HepG2 (cell line): ENCODE results near the gene PPP2R2B. TPM values are rescaled to one million over a fixed set of nuclear protein-coding genes. Genes with fewer than 3 reads are reported as not detected.

Experiments used
- PATZ1 ChIP-seq: sonication (generic); formaldehyde crosslinking; IDR thresholded peaks from 2 replicates; pipeline ENCODE4 v1.4.0; 2020; ENCODE audit warnings: missing genetic modification reagents
- SMARCE1 ChIP-seq: fragments of 450-650 bp; IDR thresholded peaks from 2 replicates; pipeline ENCODE4 v1.6.1; 2017; ENCODE audit warnings: borderline replicate concordance
- polyA plus RNA-seq, 8 experiments: library from polyadenylated mRNA; depleted of rRNA in 3 of 8; stranded (reverse) in 7 of 8; unstranded in 1 of 8; fragments of >200 nt; fragmentation: Illumina TruSeq in 4 of 8; extraction: Trizol in 4 of 8; gene quantifications; 2 replicates each; pipeline versions ENCODE4 v1.2.1 to v1.2.3, GENCODE V29; 2011 to 2016; ENCODE audit warnings: low read depth in 4 of 8, missing spikeins in 1 of 8, mixed read lengths in 1 of 8; ENCODE audit not compliant: insufficient read depth in 1 of 8
- total RNA-seq, 5 experiments: library from RNA; depleted of rRNA; stranded (reverse); fragments of >200 nt; fragmentation: Illumina TruSeq; extraction: Trizol; gene quantifications; 2 replicates each; pipeline ENCODE4 v1.2.3, GENCODE V29; 2016; ENCODE audit warnings: low read depth in 1 of 5
- TF ChIP-seq, protein P1 (sequence below): sonication (generic); formaldehyde crosslinking; IDR thresholded peaks from 2 replicates; pipeline ENCODE4 v1.5.1; 2020; ENCODE audit warnings: mild to moderate bottlenecking, missing genetic modification reagents, borderline replicate concordance
- TF ChIP-seq, protein P2 (sequence below): sonication (generic); formaldehyde crosslinking; IDR thresholded peaks from 2 replicates; pipeline ENCODE4 v1.5.1; 2020; ENCODE audit warnings: missing genetic modification reagents, mild to moderate bottlenecking, borderline replicate concordance

The PPP2R2B gene
- total and polyA plus RNA-seq, 2 of the 13 experiments (the other 11 are each of a cell fraction or from before 2014, with no cell fraction given) = not detected

GRCh38 chr5:146755793-146756192, 122.8 kb downstream of the PPP2R2B start (continued):
- TF ChIP-seq, protein P1, sequence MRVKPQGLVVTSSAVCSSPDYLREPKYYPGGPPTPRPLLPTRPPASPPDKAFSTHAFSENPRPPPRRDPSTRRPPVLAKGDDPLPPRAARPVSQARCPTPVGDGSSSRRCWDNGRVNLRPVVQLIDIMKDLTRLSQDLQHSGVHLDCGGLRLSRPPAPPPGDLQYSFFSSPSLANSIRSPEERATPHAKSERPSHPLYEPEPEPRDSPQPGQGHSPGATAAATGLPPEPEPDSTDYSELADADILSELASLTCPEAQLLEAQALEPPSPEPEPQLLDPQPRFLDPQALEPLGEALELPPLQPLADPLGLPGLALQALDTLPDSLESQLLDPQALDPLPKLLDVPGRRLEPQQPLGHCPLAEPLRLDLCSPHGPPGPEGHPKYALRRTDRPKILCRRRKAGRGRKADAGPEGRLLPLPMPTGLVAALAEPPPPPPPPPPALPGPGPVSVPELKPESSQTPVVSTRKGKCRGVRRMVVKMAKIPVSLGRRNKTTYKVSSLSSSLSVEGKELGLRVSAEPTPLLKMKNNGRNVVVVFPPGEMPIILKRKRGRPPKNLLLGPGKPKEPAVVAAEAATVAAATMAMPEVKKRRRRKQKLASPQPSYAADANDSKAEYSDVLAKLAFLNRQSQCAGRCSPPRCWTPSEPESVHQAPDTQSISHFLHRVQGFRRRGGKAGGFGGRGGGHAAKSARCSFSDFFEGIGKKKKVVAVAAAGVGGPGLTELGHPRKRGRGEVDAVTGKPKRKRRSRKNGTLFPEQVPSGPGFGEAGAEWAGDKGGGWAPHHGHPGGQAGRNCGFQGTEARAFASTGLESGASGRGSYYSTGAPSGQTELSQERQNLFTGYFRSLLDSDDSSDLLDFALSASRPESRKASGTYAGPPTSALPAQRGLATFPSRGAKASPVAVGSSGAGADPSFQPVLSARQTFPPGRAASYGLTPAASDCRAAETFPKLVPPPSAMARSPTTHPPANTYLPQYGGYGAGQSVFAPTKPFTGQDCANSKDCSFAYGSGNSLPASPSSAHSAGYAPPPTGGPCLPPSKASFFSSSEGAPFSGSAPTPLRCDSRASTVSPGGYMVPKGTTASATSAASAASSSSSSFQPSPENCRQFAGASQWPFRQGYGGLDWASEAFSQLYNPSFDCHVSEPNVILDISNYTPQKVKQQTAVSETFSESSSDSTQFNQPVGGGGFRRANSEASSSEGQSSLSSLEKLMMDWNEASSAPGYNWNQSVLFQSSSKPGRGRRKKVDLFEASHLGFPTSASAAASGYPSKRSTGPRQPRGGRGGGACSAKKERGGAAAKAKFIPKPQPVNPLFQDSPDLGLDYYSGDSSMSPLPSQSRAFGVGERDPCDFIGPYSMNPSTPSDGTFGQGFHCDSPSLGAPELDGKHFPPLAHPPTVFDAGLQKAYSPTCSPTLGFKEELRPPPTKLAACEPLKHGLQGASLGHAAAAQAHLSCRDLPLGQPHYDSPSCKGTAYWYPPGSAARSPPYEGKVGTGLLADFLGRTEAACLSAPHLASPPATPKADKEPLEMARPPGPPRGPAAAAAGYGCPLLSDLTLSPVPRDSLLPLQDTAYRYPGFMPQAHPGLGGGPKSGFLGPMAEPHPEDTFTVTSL (CRISPR knock-in tag) = no peak
- TF ChIP-seq, protein P2, sequence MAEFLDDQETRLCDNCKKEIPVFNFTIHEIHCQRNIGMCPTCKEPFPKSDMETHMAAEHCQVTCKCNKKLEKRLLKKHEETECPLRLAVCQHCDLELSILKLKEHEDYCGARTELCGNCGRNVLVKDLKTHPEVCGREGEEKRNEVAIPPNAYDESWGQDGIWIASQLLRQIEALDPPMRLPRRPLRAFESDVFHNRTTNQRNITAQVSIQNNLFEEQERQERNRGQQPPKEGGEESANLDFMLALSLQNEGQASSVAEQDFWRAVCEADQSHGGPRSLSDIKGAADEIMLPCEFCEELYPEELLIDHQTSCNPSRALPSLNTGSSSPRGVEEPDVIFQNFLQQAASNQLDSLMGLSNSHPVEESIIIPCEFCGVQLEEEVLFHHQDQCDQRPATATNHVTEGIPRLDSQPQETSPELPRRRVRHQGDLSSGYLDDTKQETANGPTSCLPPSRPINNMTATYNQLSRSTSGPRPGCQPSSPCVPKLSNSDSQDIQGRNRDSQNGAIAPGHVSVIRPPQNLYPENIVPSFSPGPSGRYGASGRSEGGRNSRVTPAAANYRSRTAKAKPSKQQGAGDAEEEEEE (CRISPR knock-in tag) = no peak
- no peak for TF ChIP-seq SMARCE1
- TF ChIP-seq PATZ1 (CRISPR knock-in tag) = no peak
